GM18505 (cell line): Measurements from ENCODE around the gene TLCD3B.

ENCODE experiments used
- ATAC-seq: cut with Tn5 transposase; IDR thresholded peaks from one replicate; pipeline ENCODE4 v1.9.1; 2021; ENCODE audit not compliant: unreplicated experiment
- POLR2A ChIP-seq: IDR thresholded peaks from 4 replicates; pipeline ENCODE4 v1.6.1; 2011; ENCODE audit warnings: borderline replicate concordance; ENCODE audit not compliant: insufficient read depth, insufficient read length; ENCODE audit errors: extremely low read depth

Gene TLCD3B

GRCh38 chr16:30066761-30067583, 35.9 kb upstream of the TLCD3B start:
- no peak for TF ChIP-seq POLR2A
- ATAC-seq = no peak

GRCh38 chr16:30065943-30066760, 35.1 kb upstream of the TLCD3B start:
- ATAC-seq = peak; percentile 0
- TF ChIP-seq POLR2A = no peak

GRCh38 chr16:30065102-30065942, 34.3 kb upstream of the TLCD3B start, which contains the start of gene ALDOA:
Gene ALDOA, plus strand, starts transcription at chr16:30065760. Its CDS starts 1,138 bp downstream, at chr16:30066898.
- peak; percentile 74 for ATAC-seq
- TF ChIP-seq POLR2A = peak; percentile 94

GRCh38 chr16:30064729-30065101, 33.6 kb upstream of the TLCD3B start:
- ATAC-seq = no peak
- no peak for TF ChIP-seq POLR2A

GRCh38 chr16:30063893-30064728, 33.0 kb upstream of the TLCD3B start:
- no peak for ATAC-seq
- peak; percentile 73 for TF ChIP-seq POLR2A

- TF ChIP-seq POLR2A = no peak
- no peak for ATAC-seq
Measured at GRCh38 chr16:30063278-30063892, 32.3 kb upstream of the TLCD3B start.

- no peak for TF ChIP-seq POLR2A
Measured at GRCh38 chr16:30060836-30061554, 29.9 kb upstream of the TLCD3B start.

GRCh38 chr16:30060346-30060745, 29.3 kb upstream of the TLCD3B start:
- ATAC-seq = no peak

More at GRCh38 chr16:30060836-30061554, 29.9 kb upstream of the TLCD3B start:
- no peak for ATAC-seq

GRCh38 chr16:30054959-30055553, 24.0 kb upstream of the TLCD3B start:
- TF ChIP-seq POLR2A = no peak

More at GRCh38 chr16:30060346-30060745, 29.3 kb upstream of the TLCD3B start:
- TF ChIP-seq POLR2A = no peak

GRCh38 chr16:30054451-30054850, 23.4 kb upstream of the TLCD3B start:
- TF ChIP-seq POLR2A = no peak
- no peak for ATAC-seq

More at GRCh38 chr16:30054959-30055553, 24.0 kb upstream of the TLCD3B start:
- no peak for ATAC-seq
